ENCODE results near the gene MYBPC1.

The MYBPC1 gene

DNA sequence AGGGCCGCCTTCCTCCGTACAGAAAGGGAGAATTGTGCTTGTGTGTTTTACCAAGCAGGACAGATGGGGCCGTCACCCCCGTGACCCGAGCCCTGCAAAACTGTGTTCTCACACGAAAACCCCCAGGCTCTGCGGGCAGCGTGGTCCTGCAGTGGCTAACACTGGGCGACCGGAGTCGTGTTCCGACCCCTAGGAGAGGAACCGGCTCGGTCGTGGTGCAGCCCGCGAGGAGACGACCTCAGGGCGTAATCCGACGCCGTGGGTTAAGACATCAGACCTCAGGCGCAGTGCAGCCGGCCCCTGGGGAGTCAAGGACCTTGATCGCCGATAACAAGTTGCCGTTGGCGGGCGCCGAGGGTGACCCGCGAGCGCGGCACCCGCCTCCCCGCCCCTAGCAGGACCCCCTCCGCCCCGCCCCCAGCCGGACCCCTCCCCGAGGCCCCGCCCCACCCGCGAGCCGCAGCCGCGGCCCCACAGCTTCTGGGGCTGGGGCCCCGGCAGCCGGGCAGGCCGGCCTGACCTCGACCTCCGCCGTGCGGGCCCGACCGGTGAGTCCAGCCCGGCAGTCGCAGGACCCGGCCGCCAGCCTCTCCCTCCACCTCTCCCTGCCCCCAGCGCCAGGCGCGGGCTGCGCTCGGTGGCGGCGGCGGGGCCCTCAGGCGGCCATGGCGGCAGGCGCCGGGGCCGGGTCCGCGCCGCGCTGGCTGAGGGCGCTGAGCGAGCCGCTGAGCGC, 102.6 kb downstream of the MYBPC1 start, which contains the start of gene CHPT1:
CHPT1 (plus strand) TSS at position 444 of the 733 bp plus-strand sequence; CDS start at position 666, 222 bp downstream.
- peak; percentile 1 for DNase-seq
- Histone ChIP-seq H3K36me3 (replicated peaks) (no peaks in the 10 kb centered on the region), H3K27ac (peak within 1 kb of the TSS; percentile 9), H3K4me3 (ENCODE audit: low read depth, low read length) (peak within 1 kb of the TSS; percentile 92), H3K27me3 (replicated peaks) (no peaks in the 10 kb centered on the region)
- TF ChIP-seq, protein P1, sequence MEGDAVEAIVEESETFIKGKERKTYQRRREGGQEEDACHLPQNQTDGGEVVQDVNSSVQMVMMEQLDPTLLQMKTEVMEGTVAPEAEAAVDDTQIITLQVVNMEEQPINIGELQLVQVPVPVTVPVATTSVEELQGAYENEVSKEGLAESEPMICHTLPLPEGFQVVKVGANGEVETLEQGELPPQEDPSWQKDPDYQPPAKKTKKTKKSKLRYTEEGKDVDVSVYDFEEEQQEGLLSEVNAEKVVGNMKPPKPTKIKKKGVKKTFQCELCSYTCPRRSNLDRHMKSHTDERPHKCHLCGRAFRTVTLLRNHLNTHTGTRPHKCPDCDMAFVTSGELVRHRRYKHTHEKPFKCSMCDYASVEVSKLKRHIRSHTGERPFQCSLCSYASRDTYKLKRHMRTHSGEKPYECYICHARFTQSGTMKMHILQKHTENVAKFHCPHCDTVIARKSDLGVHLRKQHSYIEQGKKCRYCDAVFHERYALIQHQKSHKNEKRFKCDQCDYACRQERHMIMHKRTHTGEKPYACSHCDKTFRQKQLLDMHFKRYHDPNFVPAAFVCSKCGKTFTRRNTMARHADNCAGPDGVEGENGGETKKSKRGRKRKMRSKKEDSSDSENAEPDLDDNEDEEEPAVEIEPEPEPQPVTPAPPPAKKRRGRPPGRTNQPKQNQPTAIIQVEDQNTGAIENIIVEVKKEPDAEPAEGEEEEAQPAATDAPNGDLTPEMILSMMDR (IDR thresholded peaks at IDR 0.05; ENCODE audit: low read depth, low read length, missing control alignments): no peak
- in situ Hi-C loops (cut with HindIII; ENCODE audit: low pct_ligation_motif_present, low sequenced_read_pairs): no loop called here

DNA sequence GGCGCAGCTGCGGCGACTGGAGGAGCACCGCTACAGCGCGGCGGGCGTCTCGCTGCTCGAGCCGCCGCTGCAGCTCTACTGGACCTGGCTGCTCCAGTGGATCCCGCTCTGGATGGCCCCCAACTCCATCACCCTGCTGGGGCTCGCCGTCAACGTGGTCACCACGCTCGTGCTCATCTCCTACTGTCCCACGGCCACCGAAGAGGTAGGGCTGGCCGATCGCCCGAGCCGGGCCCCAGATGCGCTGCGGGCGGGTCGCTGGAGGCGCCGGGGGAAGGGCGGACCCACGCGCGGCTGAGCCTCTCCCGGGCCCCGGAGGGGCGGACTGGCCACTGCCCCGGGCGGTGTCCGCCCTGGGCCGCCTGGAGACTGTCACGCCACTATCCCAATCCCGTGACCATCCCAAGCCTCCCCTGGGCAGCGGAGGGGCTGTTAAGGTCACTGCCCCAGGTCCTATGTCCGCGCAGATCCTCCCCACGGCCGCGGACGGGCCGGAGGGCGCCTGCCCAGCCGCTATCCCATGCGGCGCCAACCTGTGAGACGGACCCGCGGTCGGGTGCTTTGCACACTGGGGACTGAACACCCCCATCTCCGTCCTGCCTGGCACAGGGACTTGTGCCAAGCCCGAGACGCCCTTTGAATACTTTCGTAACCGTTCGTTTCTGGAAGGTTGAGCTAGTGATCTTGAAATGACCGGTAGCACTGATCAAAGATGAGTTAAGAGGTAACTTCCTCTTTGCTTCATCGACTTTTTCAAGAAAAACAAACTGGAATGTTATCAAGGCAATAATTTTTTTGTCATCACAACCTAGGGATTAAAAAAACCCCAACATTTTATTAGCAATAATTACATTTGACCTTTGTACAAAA, 103.4 kb downstream of the MYBPC1 start:
- H3K4me3 ChIP-seq (ENCODE audit: low read depth, low read length): peak overlapping the region; percentile 92
- H3K36me3 ChIP-seq (replicated peaks): no peaks in the 10 kb centered on the region
- peak overlapping the region; percentile 9 for H3K27ac ChIP-seq
- TF ChIP-seq, protein P1 (IDR thresholded peaks at IDR 0.05; ENCODE audit: low read depth, low read length, missing control alignments): no peak
- peak; percentile 4 for DNase-seq
- H3K27me3 ChIP-seq (replicated peaks): no peaks in the 10 kb centered on the region
- in situ Hi-C loops (cut with HindIII; ENCODE audit: low pct_ligation_motif_present, low sequenced_read_pairs): no loop called here

DNA sequence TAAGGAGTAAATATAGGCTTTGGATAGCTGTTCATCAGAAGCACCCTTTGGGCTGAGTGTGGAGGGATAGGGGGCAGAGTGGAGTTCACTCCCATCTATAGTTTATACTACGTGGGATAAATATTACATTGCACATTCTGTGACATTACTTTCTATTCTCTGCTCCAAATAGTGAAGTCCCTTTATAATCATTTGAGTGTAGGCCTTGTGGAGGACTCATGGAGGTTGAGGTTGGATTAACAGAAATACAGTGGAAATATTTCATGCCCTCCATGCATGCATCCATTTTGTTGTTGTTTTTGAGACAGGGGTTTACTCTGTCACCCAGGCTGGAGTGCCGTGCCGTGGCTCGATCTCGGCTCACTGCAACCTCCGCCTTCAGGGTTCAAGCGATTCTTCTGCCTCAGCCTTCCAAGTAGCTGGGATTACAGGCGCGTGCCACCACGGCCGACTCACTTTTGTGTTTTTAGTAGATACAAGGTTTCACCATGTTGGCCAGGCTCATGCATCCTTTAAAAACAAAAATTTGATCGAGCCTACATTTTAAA, 104.1 kb downstream of the MYBPC1 start:
- Histone ChIP-seq H3K36me3 (replicated peaks) (no peaks in the 10 kb centered on the region), H3K27ac (no peak overlapping the region), H3K4me3 (ENCODE audit: low read depth, low read length) (peak overlapping the region; percentile 92), H3K27me3 (replicated peaks) (no peaks in the 10 kb centered on the region)
- TF ChIP-seq, protein P1 (IDR thresholded peaks at IDR 0.05; ENCODE audit: low read depth, low read length, missing control alignments): peak; percentile 47
- no peak for DNase-seq
- in situ Hi-C loops (cut with HindIII; ENCODE audit: low pct_ligation_motif_present, low sequenced_read_pairs): no loop called here

DNA sequence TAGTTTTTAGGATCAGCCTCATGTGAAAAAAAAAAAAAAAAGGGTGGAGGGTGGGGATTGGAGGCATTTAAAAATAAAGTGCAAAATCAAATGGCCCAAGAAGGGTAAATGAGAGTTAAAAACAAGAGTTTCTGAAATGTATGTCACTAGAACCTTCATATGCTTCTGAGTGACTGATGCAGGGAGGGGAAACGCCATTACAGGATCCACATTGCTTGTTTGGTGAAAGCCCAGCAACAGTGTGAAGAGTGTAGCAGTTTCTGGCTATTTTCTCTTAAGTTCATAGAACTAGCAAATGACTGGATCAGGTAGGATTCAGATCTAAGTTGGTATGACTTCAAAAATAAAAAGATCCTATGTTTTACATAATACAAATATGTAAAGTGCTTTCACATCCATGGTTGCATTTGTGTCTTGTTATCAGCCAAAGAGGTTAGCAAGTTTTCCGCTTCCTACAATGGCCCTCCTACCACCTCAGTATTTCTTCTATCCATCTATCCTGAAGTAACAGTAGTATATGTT, 105.6 kb downstream of the MYBPC1 start:
- no peaks in the 10 kb centered on the region for H3K36me3 ChIP-seq (replicated peaks)
- no peak for DNase-seq
- H3K27ac ChIP-seq: no peak overlapping the region
- in situ Hi-C loops (cut with HindIII; ENCODE audit: low pct_ligation_motif_present, low sequenced_read_pairs): no loop called here
- no peaks in the 10 kb centered on the region for H3K27me3 ChIP-seq (replicated peaks)
- H3K4me3 ChIP-seq (ENCODE audit: low read depth, low read length): no peak overlapping the region
- TF ChIP-seq, protein P1 (IDR thresholded peaks at IDR 0.05; ENCODE audit: low read depth, low read length, missing control alignments): no peak

DNA sequence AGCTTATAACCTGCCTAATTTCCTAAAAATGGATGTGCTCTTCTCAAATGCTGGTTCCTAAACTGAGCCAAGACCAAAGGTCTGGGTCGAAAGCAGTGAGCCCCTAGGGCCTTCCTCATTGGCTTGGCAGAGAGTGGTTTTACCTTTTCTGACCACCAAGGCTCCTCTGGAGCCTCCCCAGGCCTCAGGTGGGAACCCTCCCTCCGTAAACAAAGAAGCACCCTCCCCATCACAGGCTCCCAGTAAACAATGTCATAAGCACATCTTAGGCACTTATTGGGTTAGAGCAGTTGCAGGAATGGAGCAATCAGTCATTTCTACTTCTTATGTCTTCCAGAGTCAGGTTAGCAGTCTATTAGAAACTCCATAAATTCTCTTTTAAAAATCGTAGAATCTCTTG, 108.7 kb downstream of the MYBPC1 start:
- H3K36me3 ChIP-seq (replicated peaks): no peaks in the 10 kb centered on the region
- TF ChIP-seq, protein P1 (IDR thresholded peaks at IDR 0.05; ENCODE audit: low read depth, low read length, missing control alignments): no peak
- H3K27me3 ChIP-seq (replicated peaks): no peaks in the 10 kb centered on the region
- DNase-seq: no peak
- H3K27ac ChIP-seq: no peak overlapping the region
- in situ Hi-C loops (cut with HindIII; ENCODE audit: low pct_ligation_motif_present, low sequenced_read_pairs): no loop called here
- no peak overlapping the region for H3K4me3 ChIP-seq (ENCODE audit: low read depth, low read length)

Measured in brain microvascular endothelial cell (primary cell).